Gastroesophageal sphincter (tissue), 3 donors: ENCODE results near the gene SENP1.

Source experiments
- POLR2A ChIP-seq, 2 donors: fragments of 450-650 bp; IDR thresholded peaks; one replicate each; pipeline ENCODE4 v1.6.1; 2017; ENCODE audit warnings: antibody characterized with exemption in 2 of 2, mild to moderate bottlenecking in 2 of 2, moderate library complexity in 1 of 2
- TF ChIP-seq, protein P1 (sequence below), 4 experiments: fragments of 200-600 bp in 2 of 4; fragments of 450-650 bp in 2 of 4; sonication (generic) in 1 of 4; IDR thresholded peaks; one replicate each; pipeline ENCODE4 v1.5.1; 2017 to 2019; ENCODE audit warnings: antibody characterized with exemption in 4 of 4, mild to moderate bottlenecking in 2 of 4, moderate library complexity in 2 of 4

DNA sequence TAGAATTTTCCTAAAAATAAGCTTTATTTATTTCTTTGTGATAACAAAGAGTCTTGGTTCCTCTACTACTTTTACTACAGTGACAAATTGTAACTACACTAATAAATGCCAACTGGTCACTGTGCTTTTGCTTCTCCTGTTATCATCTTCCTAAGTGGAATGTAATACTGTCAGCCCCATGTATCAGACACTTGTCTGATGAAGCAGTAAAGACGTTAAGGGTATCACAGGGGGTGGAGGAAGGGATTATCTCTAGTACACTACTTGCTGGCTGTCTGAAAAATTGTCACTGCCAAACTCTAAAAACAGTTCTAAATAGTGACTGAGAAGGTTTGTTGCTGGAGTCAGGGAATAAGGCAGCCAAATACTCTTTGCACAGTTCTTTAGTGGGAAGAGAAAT lies 40.1 kb upstream of the SENP1 start:
- no peak for TF ChIP-seq POLR2A (IDR thresholded peaks at IDR 0.05)
- TF ChIP-seq, protein P1, sequence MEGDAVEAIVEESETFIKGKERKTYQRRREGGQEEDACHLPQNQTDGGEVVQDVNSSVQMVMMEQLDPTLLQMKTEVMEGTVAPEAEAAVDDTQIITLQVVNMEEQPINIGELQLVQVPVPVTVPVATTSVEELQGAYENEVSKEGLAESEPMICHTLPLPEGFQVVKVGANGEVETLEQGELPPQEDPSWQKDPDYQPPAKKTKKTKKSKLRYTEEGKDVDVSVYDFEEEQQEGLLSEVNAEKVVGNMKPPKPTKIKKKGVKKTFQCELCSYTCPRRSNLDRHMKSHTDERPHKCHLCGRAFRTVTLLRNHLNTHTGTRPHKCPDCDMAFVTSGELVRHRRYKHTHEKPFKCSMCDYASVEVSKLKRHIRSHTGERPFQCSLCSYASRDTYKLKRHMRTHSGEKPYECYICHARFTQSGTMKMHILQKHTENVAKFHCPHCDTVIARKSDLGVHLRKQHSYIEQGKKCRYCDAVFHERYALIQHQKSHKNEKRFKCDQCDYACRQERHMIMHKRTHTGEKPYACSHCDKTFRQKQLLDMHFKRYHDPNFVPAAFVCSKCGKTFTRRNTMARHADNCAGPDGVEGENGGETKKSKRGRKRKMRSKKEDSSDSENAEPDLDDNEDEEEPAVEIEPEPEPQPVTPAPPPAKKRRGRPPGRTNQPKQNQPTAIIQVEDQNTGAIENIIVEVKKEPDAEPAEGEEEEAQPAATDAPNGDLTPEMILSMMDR (IDR thresholded peaks at IDR 0.05): no peak
